NT2/D1 (cell line): ENCODE results near the gene C6.

Experiments used
- DNase-seq: peaks from one replicate; pipeline ENCODE4 v3.0.0-alpha.2; 2011; ENCODE audit warnings: low read depth, low spot score
- H3K27me3 ChIP-seq: 2 replicates; pipeline ENCODE4 v1.6.0; 2011; ENCODE audit warnings: mild to moderate bottlenecking; ENCODE audit not compliant: insufficient read length, insufficient read depth
- H3K36me3 ChIP-seq: 2 replicates; pipeline ENCODE4 v1.6.1; 2011; ENCODE audit warnings: mild to moderate bottlenecking, low read length, mixed read lengths; ENCODE audit not compliant: insufficient read depth, insufficient read length
- H3K4me1 ChIP-seq: 2 replicates; pipeline ENCODE4 v1.5.1; 2011; ENCODE audit not compliant: insufficient read depth, insufficient read length
- H3K4me3 ChIP-seq: 2 replicates; pipeline ENCODE4 v1.5.1; 2011; ENCODE audit warnings: low read depth; ENCODE audit not compliant: insufficient read length
- H3K9ac ChIP-seq: 2 replicates; pipeline ENCODE4 v1.6.0; 2011; ENCODE audit warnings: low read depth; ENCODE audit not compliant: insufficient read length
- H3K9me3 ChIP-seq: 2 replicates; pipeline ENCODE4 v1.5.1; 2011; ENCODE audit warnings: mild to moderate bottlenecking, low read length; ENCODE audit not compliant: insufficient read depth
- SUZ12 ChIP-seq: IDR thresholded peaks from 2 replicates; pipeline ENCODE4 v1.6.1; 2011; ENCODE audit not compliant: insufficient read length, insufficient read depth; ENCODE audit errors: extremely low read depth
- YY1 ChIP-seq: IDR thresholded peaks from 2 replicates; pipeline ENCODE4 v1.6.1; 2011; ENCODE audit not compliant: insufficient read length, insufficient read depth
- ZNF274 ChIP-seq: IDR thresholded peaks from 2 replicates; pipeline ENCODE4 v1.6.1; 2011; ENCODE audit warnings: mild to moderate bottlenecking, low read depth, low read length

C6 gene

DNA sequence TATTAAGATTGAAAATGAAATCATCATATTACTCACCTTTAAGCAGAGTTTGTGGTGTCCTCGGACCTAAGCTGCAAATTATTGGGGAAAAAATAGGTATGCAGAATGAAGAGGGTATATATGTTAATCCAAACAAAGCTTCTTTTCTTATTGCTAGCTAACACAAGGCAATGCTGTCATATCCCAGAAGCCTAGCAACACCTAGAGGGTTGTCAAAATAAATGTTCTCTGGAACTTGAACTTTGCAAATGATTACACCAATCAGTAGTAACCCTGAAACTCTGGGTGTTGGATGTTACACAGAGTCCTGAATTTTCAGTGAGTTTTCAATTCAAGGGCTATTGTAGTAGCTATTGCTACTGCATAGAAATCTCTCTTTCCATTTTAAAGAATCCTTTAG is at the start of gene C6:
TSS of gene C6 (minus strand) at position 193 of the 400 bp plus-strand sequence. CDS start 10,302 bp downstream, outside the sequence.
- H3K9me3 ChIP-seq, result no peaks in the 10 kb centered on the region
- no peaks in the 10 kb centered on the region for H3K4me1 ChIP-seq
- H3K27me3 ChIP-seq, result no peaks in the 10 kb centered on the region
- H3K36me3 ChIP-seq, result no peaks in the 10 kb centered on the region
- TF ChIP-seq ZNF274, result no peak
- no peak within 1 kb of the TSS for H3K4me3 ChIP-seq
- DNase-seq, result no peak
- no peak within 1 kb of the TSS for H3K9ac ChIP-seq

DNA sequence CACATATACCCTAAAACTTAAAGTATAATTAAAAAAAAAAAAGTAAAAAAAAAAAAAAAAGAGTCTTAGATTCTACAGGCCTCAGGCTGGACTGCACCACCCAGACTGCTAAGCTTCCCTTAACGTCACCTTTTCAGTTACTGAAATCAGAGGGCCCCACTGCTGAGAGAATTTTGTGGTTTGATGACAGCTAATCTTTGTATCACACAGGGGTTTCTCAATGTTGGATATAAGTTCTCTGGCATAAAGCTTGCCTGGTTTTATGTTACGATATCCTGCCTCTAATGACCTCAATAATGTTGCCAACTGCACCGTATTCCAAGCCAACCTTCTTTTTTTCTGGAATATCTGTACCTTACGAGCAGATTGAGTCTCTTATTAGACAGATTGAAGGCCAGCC is 43.1 kb upstream of the C6 start:
- Histone ChIP-seq H3K4me1 (no peaks in the 10 kb centered on the region), H3K4me3 (no peak overlapping the region)
- TF ChIP-seq SUZ12, result no peak
- TF ChIP-seq YY1, result no peak
- no peak for TF ChIP-seq ZNF274

DNA sequence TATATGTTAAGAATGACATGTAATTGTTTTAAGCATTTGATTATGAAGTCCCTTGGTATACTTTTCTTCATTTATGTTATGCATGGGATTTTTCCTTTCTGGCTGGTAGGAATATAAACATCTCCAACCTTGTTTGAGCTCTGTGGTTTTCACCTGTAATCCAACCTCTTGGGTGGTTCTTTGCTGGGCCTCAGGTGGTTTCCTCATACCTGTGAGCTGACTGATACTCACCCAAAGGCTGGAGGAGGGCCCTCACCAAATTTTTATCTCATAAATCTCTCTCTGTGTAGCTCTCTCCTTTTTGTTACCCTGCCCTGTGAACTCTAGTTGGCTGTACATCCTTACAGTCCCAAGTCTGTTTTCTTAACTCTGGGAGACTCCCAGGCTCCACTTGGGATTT is 39.8 kb upstream of the C6 start:
- H3K9ac ChIP-seq, result no peak overlapping the region
- H3K36me3 ChIP-seq, result no peaks in the 10 kb centered on the region
- DNase-seq, result no peak
- no peak overlapping the region for H3K4me3 ChIP-seq
- H3K27me3 ChIP-seq, result no peaks in the 10 kb centered on the region
- H3K9me3 ChIP-seq, result no peaks in the 10 kb centered on the region
- H3K4me1 ChIP-seq, result no peaks in the 10 kb centered on the region
- no peak for TF ChIP-seq ZNF274
- TF ChIP-seq SUZ12, result no peak
- TF ChIP-seq YY1, result no peak

More for the DNA sequence above, 43.1 kb upstream of the C6 start:
- Histone ChIP-seq H3K27me3 (no peaks in the 10 kb centered on the region), H3K9ac (no peak overlapping the region), H3K36me3 (no peaks in the 10 kb centered on the region), H3K9me3 (no peaks in the 10 kb centered on the region)
- no peak for DNase-seq

DNA sequence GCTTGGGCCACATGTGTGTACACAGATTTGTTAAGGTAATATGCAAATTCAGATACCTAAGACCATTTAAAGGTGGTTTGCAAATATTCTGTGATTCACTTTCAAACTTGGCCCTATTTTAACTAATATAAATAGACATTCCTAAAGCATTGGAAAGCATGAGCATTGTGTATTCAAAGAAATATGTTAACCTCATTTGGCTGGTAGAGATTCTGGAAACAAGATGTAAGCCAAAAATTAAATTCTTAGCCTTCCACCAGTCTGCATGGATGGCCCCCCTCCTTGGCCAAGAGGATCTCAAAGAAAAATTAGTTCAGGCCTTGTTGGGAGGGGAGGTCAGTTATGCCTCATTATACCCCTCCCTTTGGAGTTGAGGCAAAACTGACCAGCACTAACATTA is 38.7 kb upstream of the C6 start:
- Histone ChIP-seq H3K27me3 (no peaks in the 10 kb centered on the region), H3K9me3 (no peaks in the 10 kb centered on the region), H3K4me1 (no peaks in the 10 kb centered on the region), H3K36me3 (no peaks in the 10 kb centered on the region), H3K9ac (no peak overlapping the region), H3K4me3 (no peak overlapping the region)
- TF ChIP-seq ZNF274 (no peak), YY1 (no peak), SUZ12 (no peak)
- no peak for DNase-seq

DNA sequence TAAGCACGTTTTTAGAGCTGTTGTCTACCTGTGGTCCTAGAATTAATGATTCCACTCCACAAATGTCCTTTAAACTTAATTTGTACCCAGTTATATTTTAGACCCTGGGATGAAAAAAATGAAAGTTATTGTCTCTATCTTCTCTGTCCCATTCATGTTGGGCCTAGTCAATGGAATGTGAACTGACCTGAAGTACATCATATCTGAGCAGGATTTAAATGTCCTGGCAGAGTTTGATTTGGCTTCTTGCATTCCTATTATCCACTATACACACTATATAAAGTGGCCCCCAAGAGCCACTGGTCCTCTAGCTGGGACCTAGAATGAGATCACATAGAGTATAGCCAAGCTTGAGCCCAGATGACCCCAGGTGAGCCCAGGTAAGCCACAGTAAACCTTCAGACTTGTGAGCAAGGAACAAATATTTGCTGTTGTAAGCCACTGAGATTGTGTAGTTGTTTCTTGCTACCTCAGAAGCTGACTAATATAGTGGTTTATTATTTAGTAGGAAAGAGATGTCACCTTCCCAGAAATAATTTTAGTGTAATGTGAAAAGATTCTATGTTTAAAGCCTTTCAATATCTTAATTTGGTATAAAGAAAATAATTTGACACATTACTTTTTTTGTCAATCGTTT is 37.1 kb upstream of the C6 start:
- H3K4me3 ChIP-seq, result no peak overlapping the region
- TF ChIP-seq ZNF274 (no peak), YY1 (no peak), SUZ12 (no peak)
- H3K9me3 ChIP-seq, result no peaks in the 10 kb centered on the region
- H3K36me3 ChIP-seq, result no peaks in the 10 kb centered on the region
- H3K9ac ChIP-seq, result no peak overlapping the region
- no peaks in the 10 kb centered on the region for H3K4me1 ChIP-seq
- no peak for DNase-seq
- no peaks in the 10 kb centered on the region for H3K27me3 ChIP-seq

DNA sequence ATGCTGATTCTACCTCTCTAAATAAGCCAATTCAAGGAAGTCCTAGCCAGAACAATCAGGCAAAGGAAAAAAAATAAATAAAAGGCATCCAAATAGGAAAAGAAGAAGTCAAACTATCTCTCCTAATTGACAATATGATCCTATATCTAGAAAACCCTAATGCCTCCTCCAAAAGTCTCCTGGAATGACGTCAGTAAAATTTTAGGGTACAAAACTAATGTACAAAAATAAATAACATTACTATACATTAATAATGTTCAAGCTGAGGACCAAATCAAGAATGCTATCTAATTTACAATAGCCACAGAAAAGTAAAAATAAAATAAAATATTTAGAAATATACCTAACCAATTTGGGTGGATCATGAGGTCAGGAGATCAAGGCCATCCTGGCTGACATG is 33.8 kb upstream of the C6 start:
- H3K36me3 ChIP-seq, result no peaks in the 10 kb centered on the region
- H3K4me1 ChIP-seq, result no peaks in the 10 kb centered on the region
- H3K27me3 ChIP-seq, result no peaks in the 10 kb centered on the region
- H3K9ac ChIP-seq, result no peak overlapping the region
- H3K9me3 ChIP-seq, result no peaks in the 10 kb centered on the region
- no peak overlapping the region for H3K4me3 ChIP-seq
- DNase-seq, result no peak
- no peak for TF ChIP-seq SUZ12
- TF ChIP-seq ZNF274, result no peak
- no peak for TF ChIP-seq YY1

DNA sequence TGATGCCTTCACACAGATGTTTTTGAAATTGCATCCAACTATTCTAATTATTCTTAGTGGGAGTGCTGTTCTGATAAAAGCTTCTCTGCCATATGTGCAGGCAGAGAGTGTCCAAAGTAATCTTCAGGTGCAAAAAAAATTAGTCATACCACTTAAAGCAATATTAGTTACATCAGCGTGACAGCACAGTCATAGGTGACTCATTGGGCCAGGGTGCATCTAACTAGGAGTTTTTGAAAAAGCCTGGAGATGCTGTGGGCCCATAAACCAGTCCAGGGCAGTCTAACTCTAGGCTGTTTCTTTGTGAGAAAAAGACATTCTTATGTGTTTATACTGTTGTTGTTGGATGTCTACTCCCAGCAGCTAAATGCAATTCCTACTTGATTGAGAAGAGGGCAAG is 33.0 kb upstream of the C6 start:
- Histone ChIP-seq H3K4me1 (no peaks in the 10 kb centered on the region), H3K27me3 (no peaks in the 10 kb centered on the region), H3K36me3 (no peaks in the 10 kb centered on the region), H3K4me3 (no peak overlapping the region), H3K9me3 (no peaks in the 10 kb centered on the region), H3K9ac (no peak overlapping the region)
- no peak for TF ChIP-seq SUZ12
- DNase-seq, result no peak

DNA sequence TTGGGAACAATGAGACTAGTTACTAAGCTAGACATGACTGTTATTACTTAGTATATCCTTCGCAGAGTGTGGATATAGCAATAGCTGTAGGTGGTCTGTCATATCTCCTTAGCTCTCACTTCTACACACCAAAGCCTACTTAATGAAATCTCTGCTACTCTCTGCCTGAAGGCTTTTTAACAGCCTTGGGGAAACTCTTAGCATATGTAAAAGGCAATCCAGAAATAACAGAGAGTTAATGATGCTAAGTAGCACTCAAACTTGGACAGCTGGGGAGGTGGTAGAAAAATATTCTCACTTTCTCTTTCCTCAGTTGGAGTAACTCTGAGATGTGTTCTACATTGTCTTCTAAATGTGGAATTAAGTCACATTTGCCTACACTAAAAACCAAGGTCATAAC is 30.2 kb upstream of the C6 start:
- Histone ChIP-seq H3K9me3 (no peaks in the 10 kb centered on the region), H3K27me3 (no peaks in the 10 kb centered on the region), H3K4me3 (no peak overlapping the region), H3K4me1 (no peaks in the 10 kb centered on the region), H3K9ac (no peak overlapping the region), H3K36me3 (no peaks in the 10 kb centered on the region)
- no peak for TF ChIP-seq YY1
- TF ChIP-seq SUZ12, result no peak
- no peak for TF ChIP-seq ZNF274
- DNase-seq, result no peak
